Lower leg skin (tissue), 4 donors: ENCODE results near the gene ANKFN1. TPM values are rescaled to one million over a fixed set of nuclear protein-coding genes. Genes with fewer than 3 reads are reported as not detected.

ENCODE experiments used
- DNase-seq, 2 donors: peaks; one replicate each; pipeline ENCODE4 v3.0.0-alpha.2; 2019; ENCODE audit warnings: low spot score in 2 of 2
- H3K4me3 ChIP-seq: fragments of 200-600 bp; sonication (generic); 2 replicates; pipeline ENCODE4 v1.5.1; 2017; ENCODE audit warnings: mild to moderate bottlenecking, low read depth; ENCODE audit not compliant: poor library complexity, severe bottlenecking
- CTCF ChIP-seq, 3 donors: fragments of 450-650 bp; IDR thresholded peaks; one replicate each; pipeline ENCODE4 v1.5.1; 2016; ENCODE audit warnings: antibody characterized with exemption in 3 of 3, mild to moderate bottlenecking in 3 of 3, moderate library complexity in 2 of 3
- POLR2A ChIP-seq, 2 donors: fragments of 450-650 bp; IDR thresholded peaks; one replicate each; pipeline ENCODE4 v1.6.1; 2016 to 2017; ENCODE audit warnings: antibody characterized with exemption in 2 of 2, mild to moderate bottlenecking in 1 of 2, moderate library complexity in 1 of 2
- WGBS, 2 donors: methylation state at CpG; one replicate each; pipeline ENCODE4 v1.1.5; 2018; 5-methylcytosine and 5-hydroxymethylcytosine counted together
- intact Hi-C: fragments of 100-400 bp; cut with DNase I; formaldehyde crosslinking; loops from one replicate; pipeline ENCODE4 v1.15.0; 2023; ENCODE audit warnings: low total_unique reads
- total RNA-seq, 4 donors: library from RNA; depleted of rRNA; stranded (reverse); fragments of >200 nt; gene quantifications; one replicate each; pipeline ENCODE4 v1.1.0, GENCODE V29; 2016

The ANKFN1 gene
- total RNA-seq, 4 donors from 2014 or later: 1.1 to 3.1 (median 1.4) TPM

- no peak for DNase-seq
- intact Hi-C loops: no loop called here
- TF ChIP-seq CTCF (IDR thresholded peaks at IDR 0.05): no peak
- TF ChIP-seq POLR2A (IDR thresholded peaks at IDR 0.05): no peak
- WGBS, 2 donors: 51 to 59% methylated on average over 4 of the region's 4 CpGs
- no peak overlapping the region for H3K4me3 ChIP-seq
Observed at GRCh38 chr17:56158915-56159825, 5.9 kb downstream of the ANKFN1 start.

- DNase-seq: no peak
- TF ChIP-seq POLR2A (IDR thresholded peaks at IDR 0.05) (no peak), CTCF (IDR thresholded peaks at IDR 0.05) (no peak)
- 38 to 48% methylated on average over 1 of the region's 1 CpG for WGBS, 2 donors
- no peak overlapping the region for H3K4me3 ChIP-seq
- intact Hi-C loops: no loop called here
Observed at GRCh38 chr17:56159826-56160380, 6.6 kb downstream of the ANKFN1 start.

GRCh38 chr17:56160422-56160821 lies 7.1 kb downstream of the ANKFN1 start:
- TF ChIP-seq CTCF (IDR thresholded peaks at IDR 0.05): no peak
- no peak for DNase-seq
- 42 to 43% methylated on average over 3 of the region's 3 CpGs for WGBS, 2 donors
- intact Hi-C loops: no loop called here
- no peak overlapping the region for H3K4me3 ChIP-seq

GRCh38 chr17:56165072-56165641 lies 11.9 kb downstream of the ANKFN1 start:
- H3K4me3 ChIP-seq: no peak overlapping the region
- intact Hi-C loops: no loop called here
- 84 to 85% methylated on average over 8 of the region's 8 CpGs for WGBS, 2 donors
- no peak for TF ChIP-seq CTCF (IDR thresholded peaks at IDR 0.05)
- no peak for TF ChIP-seq POLR2A (IDR thresholded peaks at IDR 0.05)
- no peak for DNase-seq

- intact Hi-C loops: no loop called here
- no peak for DNase-seq
- no peak for TF ChIP-seq POLR2A (IDR thresholded peaks at IDR 0.05)
- no peak for TF ChIP-seq CTCF (IDR thresholded peaks at IDR 0.05)
- H3K4me3 ChIP-seq: no peak overlapping the region
- WGBS, 2 donors: 74 to 86% methylated on average over 2 of the region's 2 CpGs
Observed at GRCh38 chr17:56167491-56167890, 14.2 kb downstream of the ANKFN1 start.
